Activated T-helper 17 cell treated with anti-CD3 and anti-CD28 coated beads, Interleukin-2, amount 50 U/mL, for 72 hours (primary cell): ENCODE data around the gene SART1. TPM values are rescaled to one million over a fixed set of nuclear protein-coding genes. Genes with fewer than 3 reads are reported as not detected.
A peak's percentile ranks its signal among the peaks of the same experiment; 100 is the strongest.
"Not testable (repeated sequence)": the region's sequence is repeated elsewhere in the genome, so short reads cannot be mapped to it uniquely, and the experiment has no call there.

Experiments used
- ATAC-seq: fragments of 150-1000 bp; cut with Tn5 transposase; replicated peaks from 2 replicates; pipeline ENCODE4 v1.10.0; 2021; ENCODE audit warnings: mild to moderate bottlenecking, moderate library complexity
- H3K27ac Mint-ChIP-seq: one replicate; pipeline ENCODE4 v1.8.0; 2022; ENCODE audit warnings: mixed read lengths
- H3K27me3 Mint-ChIP-seq: one replicate; pipeline ENCODE4 v1.8.0; 2022; ENCODE audit warnings: mixed read lengths
- H3K36me3 Mint-ChIP-seq: one replicate; pipeline ENCODE4 v1.8.0; 2022; ENCODE audit warnings: low read depth, mild to moderate bottlenecking, mixed read lengths
- H3K4me1 Mint-ChIP-seq: one replicate; pipeline ENCODE4 v1.8.0; 2022; ENCODE audit warnings: mixed read lengths
- H3K4me3 Mint-ChIP-seq: one replicate; pipeline ENCODE4 v1.8.0; 2022; ENCODE audit warnings: mild to moderate bottlenecking, mixed read lengths
- H3K9me3 Mint-ChIP-seq: one replicate; pipeline ENCODE4 v1.8.0; 2022; ENCODE audit warnings: mixed read lengths
- total RNA-seq, 2 donors: library from RNA; stranded (reverse); gene quantifications; one replicate each; pipeline ENCODE4 v1.2.3, GENCODE V29; 2022

The SART1 gene
- total RNA-seq, 2 donors from 2014 or later, result 44.7 to 51.3 TPM

GRCh38 chr11:66008095-66008467, 46.5 kb downstream of the SART1 start:
- no peaks in the 10 kb centered on the region for H3K9me3 Mint-ChIP-seq
- ATAC-seq, result no peak
- H3K36me3 Mint-ChIP-seq, result peaks cover 29% of the 10 kb centered on the region
- H3K4me3 Mint-ChIP-seq, result no peak overlapping the region
- H3K27me3 Mint-ChIP-seq, result no peaks in the 10 kb centered on the region
- H3K27ac Mint-ChIP-seq, result peak overlapping the region; percentile 33
- no peaks in the 10 kb centered on the region for H3K4me1 Mint-ChIP-seq

GRCh38 chr11:66008468-66009101, 47.1 kb downstream of the SART1 start:
- H3K9me3 Mint-ChIP-seq, result no peaks in the 10 kb centered on the region
- H3K27me3 Mint-ChIP-seq, result no peaks in the 10 kb centered on the region
- ATAC-seq, result no peak
- no peak overlapping the region for H3K4me3 Mint-ChIP-seq
- H3K36me3 Mint-ChIP-seq, result peaks cover 24% of the 10 kb centered on the region
- H3K4me1 Mint-ChIP-seq, result no peaks in the 10 kb centered on the region
- H3K27ac Mint-ChIP-seq, result peak overlapping the region; percentile 33

GRCh38 chr11:66010036-66010435, 48.5 kb downstream of the SART1 start:
- H3K4me1 Mint-ChIP-seq, ATAC-seq, H3K9me3 Mint-ChIP-seq, H3K4me3 Mint-ChIP-seq, H3K27ac Mint-ChIP-seq, H3K27me3 Mint-ChIP-seq, H3K36me3 Mint-ChIP-seq: not testable (repeated sequence)

DNA sequence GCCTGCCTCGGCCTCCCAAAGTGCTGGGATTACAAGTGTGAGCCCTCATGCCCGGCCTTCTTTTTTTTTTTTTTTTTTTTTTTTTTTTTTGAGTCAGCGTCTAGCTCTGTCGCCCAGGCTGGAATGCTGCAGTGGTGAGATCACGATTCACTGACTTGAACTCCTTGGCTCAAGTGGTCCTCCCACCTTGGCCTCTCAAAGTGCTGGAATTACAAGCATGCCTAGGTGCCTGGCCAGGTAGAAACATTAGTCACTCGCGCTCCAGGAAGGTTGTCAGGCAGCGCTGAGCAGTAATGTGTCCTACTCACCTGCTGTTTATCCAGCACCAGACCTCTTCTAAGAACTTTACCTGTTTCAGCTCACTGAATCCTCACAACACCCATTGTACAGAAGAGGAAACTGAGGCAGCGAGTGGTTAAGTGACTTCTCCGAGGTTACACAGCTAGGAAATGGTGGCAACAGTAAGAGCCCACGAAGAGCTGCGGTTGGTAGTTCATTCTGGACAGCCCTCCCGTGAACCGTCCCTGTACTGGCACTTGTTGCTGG, 49.8 kb downstream of the SART1 start:
- ATAC-seq, result no peak
- no peak overlapping the region for H3K4me3 Mint-ChIP-seq

GRCh38 chr11:66011785-66012303, 50.3 kb downstream of the SART1 start, which contains the start of gene CST6:
Gene CST6 (plus strand): TSS chr11:66012008. CDS start chr11:66012045, 37 bp downstream.
- Mint-ChIP-seq H3K36me3 (no peaks in the 10 kb centered on the region), H3K4me1 (no peaks in the 10 kb centered on the region), H3K27me3 (no peaks in the 10 kb centered on the region), H3K27ac (no peak within 1 kb of the TSS), H3K9me3 (no peaks in the 10 kb centered on the region), H3K4me3 (no peak within 1 kb of the TSS)
- peak; percentile 18 for ATAC-seq

More for the DNA sequence above, 49.8 kb downstream of the SART1 start:
- H3K27ac Mint-ChIP-seq, result no peak overlapping the region
- no peaks in the 10 kb centered on the region for H3K27me3 Mint-ChIP-seq
- no peaks in the 10 kb centered on the region for H3K4me1 Mint-ChIP-seq
- no peaks in the 10 kb centered on the region for H3K36me3 Mint-ChIP-seq
- H3K9me3 Mint-ChIP-seq, result no peaks in the 10 kb centered on the region

DNA sequence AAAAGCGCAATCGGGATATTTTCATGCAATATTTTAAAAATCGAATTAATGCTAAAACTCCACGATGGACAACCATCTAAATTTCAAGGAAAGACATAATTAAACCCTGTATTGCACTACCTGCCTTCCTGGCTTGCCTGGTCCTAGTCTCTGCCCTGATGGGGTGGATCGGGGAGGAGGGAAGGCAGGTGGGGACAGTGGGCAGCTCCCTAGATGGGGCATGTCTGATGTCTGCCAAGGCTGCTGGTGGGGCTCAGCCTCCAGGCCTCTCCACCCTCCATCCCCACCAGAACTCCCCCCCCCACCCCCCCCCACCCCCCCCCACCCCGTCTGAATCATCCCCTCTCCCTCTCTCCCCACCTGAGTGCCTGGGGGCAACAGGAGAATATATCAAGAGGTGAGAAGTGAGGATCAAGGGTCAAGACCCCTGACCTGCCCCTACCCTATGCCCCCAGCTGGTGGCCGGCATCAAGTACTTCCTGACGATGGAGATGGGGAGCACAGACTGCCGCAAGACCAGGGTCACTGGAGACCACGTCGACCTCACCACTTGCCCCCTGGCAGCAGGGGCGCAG, 50.9 kb downstream of the SART1 start:
- no peak overlapping the region for H3K27ac Mint-ChIP-seq
- no peak for ATAC-seq
- no peaks in the 10 kb centered on the region for H3K9me3 Mint-ChIP-seq
- no peaks in the 10 kb centered on the region for H3K27me3 Mint-ChIP-seq
- no peaks in the 10 kb centered on the region for H3K4me1 Mint-ChIP-seq
- H3K4me3 Mint-ChIP-seq, result no peak overlapping the region
- no peaks in the 10 kb centered on the region for H3K36me3 Mint-ChIP-seq

DNA sequence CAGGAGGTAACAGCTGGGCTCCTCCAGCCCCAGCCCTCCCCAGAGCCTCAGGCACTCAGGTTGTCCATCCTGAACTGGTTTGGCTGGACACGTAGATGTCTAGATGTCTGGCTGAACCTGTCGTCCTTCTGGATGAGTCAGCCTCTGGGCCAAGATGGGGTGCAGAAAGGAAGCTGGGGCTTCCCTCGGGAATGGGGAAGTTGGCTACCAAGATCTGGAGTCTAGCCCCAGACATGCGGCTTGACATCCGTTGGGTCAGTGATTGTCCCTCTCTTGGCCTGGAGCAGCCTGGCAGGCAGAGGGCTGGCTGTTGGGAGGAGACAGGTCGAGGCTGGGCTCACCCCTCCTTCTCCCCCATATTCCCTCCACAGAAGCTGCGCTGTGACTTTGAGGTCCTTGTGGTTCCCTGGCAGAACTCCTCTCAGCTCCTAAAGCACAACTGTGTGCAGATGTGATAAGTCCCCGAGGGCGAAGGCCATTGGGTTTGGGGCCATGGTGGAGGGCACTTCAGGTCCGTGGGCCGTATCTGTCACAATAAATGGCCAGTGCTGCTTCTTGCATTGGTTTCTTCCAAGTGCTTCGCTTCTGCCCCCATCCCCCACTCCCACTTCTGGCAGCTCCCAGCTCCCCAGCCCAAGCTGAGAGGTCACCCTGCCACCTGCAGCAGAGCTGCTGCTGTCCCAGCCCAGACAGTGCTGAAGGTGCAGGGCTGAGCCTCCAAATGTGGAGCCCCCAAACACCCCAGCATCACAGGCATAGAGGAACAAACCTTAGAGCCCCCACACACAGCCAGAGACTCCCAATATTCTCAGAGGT, 51.6 kb downstream of the SART1 start:
- Mint-ChIP-seq H3K9me3 (no peaks in the 10 kb centered on the region), H3K36me3 (no peaks in the 10 kb centered on the region), H3K4me3 (no peak overlapping the region), H3K27ac (no peak overlapping the region), H3K27me3 (no peaks in the 10 kb centered on the region), H3K4me1 (no peaks in the 10 kb centered on the region)
- ATAC-seq, result no peak

- ATAC-seq, result no peak
- no peaks in the 10 kb centered on the region for H3K27me3 Mint-ChIP-seq
- H3K36me3 Mint-ChIP-seq, result no peaks in the 10 kb centered on the region
- no peak overlapping the region for H3K27ac Mint-ChIP-seq
- H3K9me3 Mint-ChIP-seq, result no peaks in the 10 kb centered on the region
- no peaks in the 10 kb centered on the region for H3K4me1 Mint-ChIP-seq
- H3K4me3 Mint-ChIP-seq, result no peak overlapping the region
Observed at GRCh38 chr11:66013762-66014100, 52.2 kb downstream of the SART1 start.

- H3K4me3 Mint-ChIP-seq, result no peak overlapping the region
- no peaks in the 10 kb centered on the region for H3K4me1 Mint-ChIP-seq
- H3K27me3 Mint-ChIP-seq, result no peaks in the 10 kb centered on the region
- H3K36me3 Mint-ChIP-seq, result no peaks in the 10 kb centered on the region
- no peaks in the 10 kb centered on the region for H3K9me3 Mint-ChIP-seq
- ATAC-seq, result no peak
- no peak overlapping the region for H3K27ac Mint-ChIP-seq
Observed at GRCh38 chr11:66014804-66015453, 53.4 kb downstream of the SART1 start.

- no peaks in the 10 kb centered on the region for H3K4me1 Mint-ChIP-seq
- no peak for ATAC-seq
- no peak overlapping the region for H3K27ac Mint-ChIP-seq
- H3K4me3 Mint-ChIP-seq, result no peak overlapping the region
- H3K9me3 Mint-ChIP-seq, result no peaks in the 10 kb centered on the region
- no peaks in the 10 kb centered on the region for H3K36me3 Mint-ChIP-seq
- H3K27me3 Mint-ChIP-seq, result no peaks in the 10 kb centered on the region
Observed at GRCh38 chr11:66015454-66015881, 53.9 kb downstream of the SART1 start.

GRCh38 chr11:66015936-66016792, 54.6 kb downstream of the SART1 start:
- H3K36me3 Mint-ChIP-seq, result no peaks in the 10 kb centered on the region
- H3K27me3 Mint-ChIP-seq, result no peaks in the 10 kb centered on the region
- H3K27ac Mint-ChIP-seq, result no peak overlapping the region
- no peaks in the 10 kb centered on the region for H3K4me1 Mint-ChIP-seq
- no peak overlapping the region for H3K4me3 Mint-ChIP-seq
- ATAC-seq, result no peak
- no peaks in the 10 kb centered on the region for H3K9me3 Mint-ChIP-seq

DNA sequence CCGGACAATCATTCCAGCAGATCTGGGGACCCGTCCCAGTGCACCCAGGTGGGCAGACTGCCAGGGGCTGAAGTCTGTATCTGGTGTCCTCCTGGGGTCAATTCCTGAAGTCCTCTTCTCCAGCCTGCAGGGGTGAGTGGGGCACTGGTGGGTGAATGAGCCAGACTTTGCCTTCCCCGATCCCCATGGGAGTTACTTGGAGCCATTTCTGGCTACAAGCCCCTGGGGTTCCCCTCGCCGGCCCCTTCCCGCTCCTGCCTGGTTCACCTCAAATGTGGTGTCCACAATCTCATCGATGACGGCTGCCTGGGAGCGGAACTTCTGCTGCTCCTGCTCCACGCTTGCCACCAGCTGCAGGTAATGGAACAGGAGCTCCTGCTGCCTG, 55.3 kb downstream of the SART1 start:
- ATAC-seq, result no peak
- H3K36me3 Mint-ChIP-seq, result no peaks in the 10 kb centered on the region
- H3K27ac Mint-ChIP-seq, result no peak overlapping the region
- H3K4me3 Mint-ChIP-seq, result no peak overlapping the region
- H3K27me3 Mint-ChIP-seq, result no peaks in the 10 kb centered on the region
- H3K9me3 Mint-ChIP-seq, result no peaks in the 10 kb centered on the region
- H3K4me1 Mint-ChIP-seq, result no peaks in the 10 kb centered on the region

DNA sequence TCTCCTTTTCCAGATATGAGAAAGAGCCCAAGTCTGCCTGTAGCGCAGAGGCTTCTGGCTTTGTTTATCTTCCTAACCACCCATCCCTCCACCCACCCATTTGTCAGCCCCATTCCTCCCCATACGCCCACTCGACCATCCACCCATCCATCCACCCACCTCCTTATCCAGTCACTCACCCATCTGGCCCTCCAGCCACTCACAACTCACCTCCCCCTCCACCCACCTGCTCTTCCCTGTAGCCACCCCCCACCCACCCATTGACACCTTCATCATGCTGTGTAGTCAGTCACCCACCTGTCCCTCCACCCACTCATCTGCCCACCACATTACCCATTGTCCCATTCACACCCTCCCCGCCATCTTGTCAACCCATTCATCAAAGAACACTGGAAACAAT, 55.8 kb downstream of the SART1 start:
- peak overlapping the region; percentile 37 for H3K27ac Mint-ChIP-seq
- no peaks in the 10 kb centered on the region for H3K4me1 Mint-ChIP-seq
- H3K4me3 Mint-ChIP-seq, result no peak overlapping the region
- H3K9me3 Mint-ChIP-seq, result no peaks in the 10 kb centered on the region
- no peaks in the 10 kb centered on the region for H3K27me3 Mint-ChIP-seq
- no peak for ATAC-seq
- no peaks in the 10 kb centered on the region for H3K36me3 Mint-ChIP-seq

DNA sequence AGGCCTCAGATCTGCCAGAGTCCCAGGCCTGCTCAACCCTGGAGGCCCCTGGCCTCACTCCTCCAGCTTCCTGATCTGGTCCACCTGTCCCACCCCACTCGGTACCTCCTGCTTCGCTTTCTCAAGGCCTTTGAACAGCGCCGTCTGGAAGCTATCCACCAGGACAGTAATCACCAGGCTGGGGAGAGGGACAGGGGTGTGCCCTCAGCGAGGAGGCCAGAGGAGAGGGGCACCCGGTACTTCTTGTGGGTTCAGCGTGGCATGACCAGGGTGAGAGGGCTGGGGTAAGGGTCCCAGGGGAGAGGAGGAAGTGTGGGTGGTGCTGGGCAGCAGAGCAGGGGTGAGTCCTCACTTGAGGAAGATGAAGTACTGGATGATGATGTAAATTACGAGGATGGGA, 58.7 kb downstream of the SART1 start:
- H3K27ac Mint-ChIP-seq, result peak overlapping the region; percentile 36
- H3K36me3 Mint-ChIP-seq, result no peaks in the 10 kb centered on the region
- peak overlapping the region; percentile 20 for H3K4me3 Mint-ChIP-seq
- ATAC-seq, result no peak
- H3K4me1 Mint-ChIP-seq, result peaks cover 4% of the 10 kb centered on the region
- no peaks in the 10 kb centered on the region for H3K9me3 Mint-ChIP-seq
- peaks cover 5% of the 10 kb centered on the region for H3K27me3 Mint-ChIP-seq
